GOT3 (cell line): ENCODE measurements around the gene ALDH7A1.

Experiments
- DNase-seq: peaks from one replicate; lab custom pipeline; 2025; ENCODE audit warnings: mixed read lengths; lab: John Stamatoyannopoulos, UW

Gene ALDH7A1

DNA sequence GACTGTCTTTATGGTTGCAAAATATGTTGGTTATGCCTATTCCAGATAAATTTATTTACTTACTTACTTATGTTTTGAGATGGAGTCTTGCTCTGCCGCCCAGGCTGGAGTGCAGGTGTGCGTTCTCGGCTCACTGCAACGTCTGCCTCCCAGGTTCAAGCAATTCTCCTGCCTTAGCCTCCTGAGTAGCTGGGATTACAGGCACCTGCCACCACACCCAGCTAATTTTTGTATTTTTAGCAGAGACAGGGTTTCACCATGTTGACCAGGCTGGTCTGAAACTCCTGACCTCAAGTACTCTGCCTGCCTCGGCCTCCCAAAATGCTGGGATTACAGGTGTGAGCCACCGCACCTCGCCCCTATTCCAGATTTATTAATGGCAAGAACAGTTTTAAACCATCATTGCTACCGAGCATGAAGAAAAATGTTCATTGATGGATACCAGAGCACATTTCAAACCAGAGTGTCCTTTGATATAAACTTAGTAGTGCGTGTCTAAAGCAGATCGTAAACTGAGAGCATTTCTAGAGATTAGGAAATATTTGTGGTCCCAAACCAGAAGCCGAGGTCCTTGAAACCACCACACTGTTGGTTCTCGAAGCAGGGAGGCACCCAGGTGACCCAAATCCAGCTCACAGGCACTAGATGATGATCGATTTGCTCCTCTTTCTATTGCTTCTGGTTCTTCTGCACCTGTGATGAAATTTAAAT is 86.6 kb downstream of the ALDH7A1 start:
- DNase-seq, result no peak

GRCh38 chr5:126506079-126506478 is 88.9 kb downstream of the ALDH7A1 start:
- no peak for DNase-seq

DNA sequence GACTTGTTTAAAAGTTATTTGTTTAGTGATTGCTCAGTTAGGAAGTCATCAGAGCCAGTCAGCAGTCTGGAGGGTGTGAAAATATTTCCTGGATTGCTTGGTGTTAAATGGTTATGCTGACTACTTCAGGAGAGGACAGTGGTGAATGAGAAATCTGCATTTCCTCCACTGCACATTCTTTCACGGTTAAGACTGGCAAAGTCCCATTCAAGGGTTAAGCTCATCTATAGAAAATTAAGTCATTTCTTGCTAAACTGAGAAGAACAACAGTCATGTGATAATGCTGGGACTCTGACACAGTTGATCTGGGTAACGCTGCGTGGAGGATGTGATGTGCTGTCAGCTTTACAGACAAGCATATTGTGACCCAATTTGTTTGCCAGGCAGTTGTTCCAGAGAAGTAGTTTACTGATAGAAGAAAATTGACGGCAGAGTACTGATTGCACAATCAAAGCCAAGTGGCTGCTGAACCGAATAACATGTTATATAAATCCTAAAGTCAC is 91.4 kb downstream of the ALDH7A1 start:
- no peak for DNase-seq

DNA sequence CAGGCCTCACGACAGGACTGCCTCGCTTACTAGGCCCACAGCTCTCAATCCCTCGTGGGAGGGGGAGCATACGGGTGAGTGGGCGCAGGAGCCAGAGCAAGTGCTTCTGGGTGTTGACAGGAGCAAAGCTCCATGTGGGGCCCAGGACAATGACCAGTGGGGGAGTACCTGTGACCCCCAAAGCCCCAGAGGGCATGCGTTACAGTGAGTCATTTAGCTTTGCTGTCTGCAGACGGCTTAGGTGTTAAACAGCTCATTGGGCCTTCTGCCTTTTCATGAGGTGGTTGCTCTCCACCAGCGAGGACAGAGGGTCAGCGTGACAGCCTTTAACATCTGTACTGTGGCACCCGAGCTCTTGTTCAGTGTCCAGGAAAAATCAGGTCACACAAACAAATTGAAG is 93.6 kb downstream of the ALDH7A1 start:
- DNase-seq, result no peak

DNA sequence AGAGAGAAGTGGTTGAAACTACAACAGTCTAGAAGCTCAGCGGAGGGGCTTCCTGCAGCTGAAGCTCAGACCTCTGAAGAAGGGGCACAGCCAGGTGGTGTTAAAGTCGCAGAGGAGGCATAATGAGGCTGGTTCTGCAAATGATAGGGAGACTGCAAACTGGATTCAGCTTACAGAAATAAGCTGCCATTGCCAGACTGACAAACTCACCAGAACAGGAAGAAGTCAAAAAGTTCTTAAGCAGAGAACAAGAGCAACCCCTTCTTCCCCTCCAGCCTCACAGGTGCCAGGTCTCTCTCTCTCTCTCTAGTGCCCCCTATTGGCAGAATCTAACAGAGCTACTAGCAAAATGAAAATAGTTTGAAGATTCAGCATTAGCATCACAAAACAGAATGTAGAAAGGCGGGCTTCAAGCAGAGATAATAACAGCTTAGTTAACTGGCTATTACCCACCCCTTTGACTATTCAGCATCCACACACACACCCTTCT is 95.1 kb downstream of the ALDH7A1 start:
- no peak for DNase-seq

DNA sequence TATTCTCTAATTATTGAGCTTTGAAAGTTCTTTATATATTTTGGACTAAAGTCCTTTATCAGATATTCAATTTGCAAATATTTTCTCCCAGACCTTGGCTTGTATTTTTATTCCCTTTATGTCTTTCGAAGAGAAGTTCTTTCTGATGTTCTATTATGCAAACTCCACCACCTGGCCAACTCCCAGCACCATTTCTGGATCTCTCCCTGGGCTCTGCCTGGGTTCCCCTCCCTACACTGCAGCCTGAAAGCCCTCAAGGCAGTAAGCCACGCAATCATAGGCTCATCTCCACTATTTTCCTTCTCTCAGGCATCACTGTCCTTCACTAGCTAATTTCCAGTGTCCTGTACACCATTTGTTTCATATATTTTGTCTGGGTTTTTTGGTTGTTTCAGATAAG is 95.7 kb downstream of the ALDH7A1 start:
- DNase-seq, result no peak

GRCh38 chr5:126497506-126497905 is 97.5 kb downstream of the ALDH7A1 start:
- DNase-seq, result no peak

- no peak for DNase-seq
These were observed 100.6 kb downstream of the ALDH7A1 start for GRCh38 chr5:126494393-126494792.

GRCh38 chr5:126492939-126493338 is 102.1 kb downstream of the ALDH7A1 start:
- no peak for DNase-seq

GRCh38 chr5:126490167-126490940 is 104.7 kb downstream of the ALDH7A1 start:
- DNase-seq, result no peak

- no peak for DNase-seq
These were observed 106.5 kb downstream of the ALDH7A1 start for GRCh38 chr5:126488443-126489065.

- no peak for DNase-seq
These were observed 107.4 kb downstream of the ALDH7A1 start for GRCh38 chr5:126487596-126487995.

DNA sequence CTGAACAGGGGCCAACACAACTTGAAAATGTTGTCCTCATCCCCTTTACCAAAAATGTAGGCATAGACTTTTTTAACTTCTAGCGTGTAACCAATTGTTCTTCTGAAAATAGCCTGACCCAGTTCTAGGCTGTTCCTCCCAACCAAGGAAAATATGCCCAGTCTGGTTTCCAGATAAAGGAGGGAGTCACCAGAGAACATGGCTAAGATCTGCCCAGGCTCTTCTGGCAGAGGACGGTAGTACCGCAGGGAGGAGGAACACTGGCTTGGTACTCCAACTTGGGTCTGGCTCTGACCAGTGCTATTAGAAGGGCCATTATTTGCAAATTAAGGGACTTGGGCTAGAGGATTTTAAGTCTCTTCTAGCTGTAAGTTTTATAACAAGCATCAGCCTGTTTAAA is 108.7 kb downstream of the ALDH7A1 start:
- no peak for DNase-seq

GRCh38 chr5:126484253-126484652 is 110.8 kb downstream of the ALDH7A1 start:
- no peak for DNase-seq

- no peak for DNase-seq
These were observed 111.9 kb downstream of the ALDH7A1 start for GRCh38 chr5:126483156-126483555.

DNA sequence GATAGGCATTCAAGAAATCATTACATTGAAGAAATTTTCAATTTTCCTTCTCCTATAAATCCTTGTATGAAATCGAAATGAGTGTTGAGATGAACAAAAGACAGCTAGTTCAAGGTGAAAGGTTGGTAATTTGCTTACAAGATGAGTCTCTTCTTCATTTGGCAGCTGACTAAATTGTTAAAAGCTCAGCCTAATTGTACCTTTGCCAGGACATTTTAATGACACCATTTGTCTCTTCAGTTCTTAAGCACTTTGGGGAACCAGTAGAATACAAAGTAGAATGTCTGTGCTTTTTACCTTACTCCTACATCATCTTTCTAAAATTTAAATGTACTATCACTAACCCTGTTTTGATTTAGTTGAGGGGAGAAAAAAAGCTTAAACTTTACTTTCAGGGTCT is 112.4 kb downstream of the ALDH7A1 start:
- DNase-seq, result no peak

DNA sequence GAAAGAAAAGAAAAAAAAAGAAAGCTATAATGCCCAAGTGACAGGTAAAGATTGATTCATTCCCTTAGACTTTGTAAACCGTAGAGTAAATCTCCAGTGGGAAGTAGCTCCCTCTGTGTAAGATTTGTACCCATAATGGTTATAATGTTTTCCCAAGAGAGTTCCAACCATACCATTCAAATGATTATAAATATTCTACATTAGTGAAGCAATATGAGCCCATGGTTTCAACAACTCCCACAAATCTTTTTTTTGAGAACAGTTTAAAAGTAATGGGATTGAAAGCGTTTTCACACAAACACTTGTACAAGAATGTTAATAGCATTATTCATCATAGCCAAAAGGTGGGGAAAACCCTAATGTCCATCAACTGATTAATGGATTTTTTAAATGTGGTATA is 113.8 kb downstream of the ALDH7A1 start:
- DNase-seq, result no peak
